Measurements from ENCODE around the gene ZFAND6. TPM values are rescaled to one million over a fixed set of nuclear protein-coding genes. Genes with fewer than 3 reads are reported as not detected.

ZFAND6 gene
- polyA plus RNA-seq, 1 donor, result 132 TPM

DNA sequence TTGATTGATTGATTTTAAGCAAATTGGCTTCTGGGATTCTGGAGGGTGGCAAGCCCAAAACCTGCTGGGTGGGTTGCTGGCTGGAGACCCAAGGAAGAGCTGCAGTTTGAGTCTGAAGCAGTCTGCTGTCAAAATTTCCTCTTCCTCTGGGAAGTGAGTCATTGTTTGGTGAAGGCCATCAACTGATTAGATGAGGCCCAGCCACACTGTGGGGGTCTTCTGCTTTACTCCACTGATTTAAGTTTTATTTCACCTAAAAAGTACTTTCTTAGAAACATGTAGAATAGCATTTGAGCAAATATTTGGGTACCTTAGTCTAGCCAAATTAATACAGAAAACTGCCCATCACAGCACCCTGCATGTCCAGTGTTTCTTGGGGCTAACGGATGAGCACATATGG, 127.1 kb downstream of the ZFAND6 start:
- DNase-seq, result no peak

Other genes starting within 250 kb of the ZFAND6 start
- gene MTHFS, start 162.7 kb upstream of the ZFAND6 start, polyA plus RNA-seq (ENCODE audit: insufficient read length), result 34.9 TPM
- not detected for gene BCL2A1, start 88.5 kb upstream of the ZFAND6 start, polyA plus RNA-seq (ENCODE audit: insufficient read length)
- 42.5 TPM for gene FAH, start 93.3 kb downstream of the ZFAND6 start, polyA plus RNA-seq (ENCODE audit: insufficient read length)
- 11.0 TPM for gene CTXND1, start 192.5 kb downstream of the ZFAND6 start, polyA plus RNA-seq (ENCODE audit: insufficient read length)

Data from left kidney (tissue), 2 donors.